HG03064 (cell line): ENCODE results near the gene MRPL40.

ENCODE experiments used
- ATAC-seq: cut with Tn5 transposase; IDR thresholded peaks from one replicate; pipeline ENCODE4 v1.9.1; 2021; ENCODE audit warnings: low read depth; ENCODE audit not compliant: unreplicated experiment

The MRPL40 gene

GRCh38 chr22:19406281-19406811, 26.0 kb upstream of the MRPL40 start:
- ATAC-seq: no peak

- no peak for ATAC-seq
These were observed 25.5 kb upstream of the MRPL40 start for GRCh38 chr22:19406846-19407245.

- no peak for ATAC-seq
These were observed 24.4 kb upstream of the MRPL40 start for GRCh38 chr22:19407649-19408606.

- no peak for ATAC-seq
These were observed 21.2 kb upstream of the MRPL40 start for GRCh38 chr22:19410941-19411689.

- ATAC-seq: no peak
These were observed 20.7 kb upstream of the MRPL40 start for GRCh38 chr22:19411690-19412045.

GRCh38 chr22:19412478-19412877, 19.9 kb upstream of the MRPL40 start:
- no peak for ATAC-seq

GRCh38 chr22:19412923-19413322, 19.4 kb upstream of the MRPL40 start:
- ATAC-seq: no peak

GRCh38 chr22:19419086-19419463, 13.3 kb upstream of the MRPL40 start:
- no peak for ATAC-seq

GRCh38 chr22:19419464-19420178, 12.7 kb upstream of the MRPL40 start:
- peak; percentile 48 for ATAC-seq

- ATAC-seq: no peak
These were observed 12.0 kb upstream of the MRPL40 start for GRCh38 chr22:19420321-19420720.

- no peak for ATAC-seq
These were observed 9.7 kb upstream of the MRPL40 start for GRCh38 chr22:19422440-19423301.

- no peak for ATAC-seq
These were observed 8.2 kb upstream of the MRPL40 start for GRCh38 chr22:19424186-19424500.

- no peak for ATAC-seq
These were observed 2.1 kb upstream of the MRPL40 start for GRCh38 chr22:19429950-19430889.

GRCh38 chr22:19430890-19431541, 1.3 kb upstream of the MRPL40 start:
- ATAC-seq: peak; percentile 3

- ATAC-seq: peak; percentile 38
These were observed 654 bp upstream of the MRPL40 start, which contains the start of gene HIRA for GRCh38 chr22:19431649-19432132. TSS of gene HIRA (minus strand) at chr22:19431733. CDS start at chr22:19431476, 257 bp downstream.

- no peak for ATAC-seq
These were observed 2.1 kb downstream of the MRPL40 start for GRCh38 chr22:19434401-19434800.

GRCh38 chr22:19434829-19435580, 2.7 kb downstream of the MRPL40 start:
- no peak for ATAC-seq
